NCI-H748 treated with DMSO at 0.1 percent for 48 hours (cell line): Measurements from ENCODE around the gene CCDC57.
"Not testable (repeated sequence)": the region's sequence is repeated elsewhere in the genome, so short reads cannot be mapped to it uniquely, and the experiment has no call there.

ENCODE experiments used
- DNase-seq: peaks from one replicate; lab custom pipeline; 2025; lab: John Stamatoyannopoulos, UW

The CCDC57 gene, protein sequence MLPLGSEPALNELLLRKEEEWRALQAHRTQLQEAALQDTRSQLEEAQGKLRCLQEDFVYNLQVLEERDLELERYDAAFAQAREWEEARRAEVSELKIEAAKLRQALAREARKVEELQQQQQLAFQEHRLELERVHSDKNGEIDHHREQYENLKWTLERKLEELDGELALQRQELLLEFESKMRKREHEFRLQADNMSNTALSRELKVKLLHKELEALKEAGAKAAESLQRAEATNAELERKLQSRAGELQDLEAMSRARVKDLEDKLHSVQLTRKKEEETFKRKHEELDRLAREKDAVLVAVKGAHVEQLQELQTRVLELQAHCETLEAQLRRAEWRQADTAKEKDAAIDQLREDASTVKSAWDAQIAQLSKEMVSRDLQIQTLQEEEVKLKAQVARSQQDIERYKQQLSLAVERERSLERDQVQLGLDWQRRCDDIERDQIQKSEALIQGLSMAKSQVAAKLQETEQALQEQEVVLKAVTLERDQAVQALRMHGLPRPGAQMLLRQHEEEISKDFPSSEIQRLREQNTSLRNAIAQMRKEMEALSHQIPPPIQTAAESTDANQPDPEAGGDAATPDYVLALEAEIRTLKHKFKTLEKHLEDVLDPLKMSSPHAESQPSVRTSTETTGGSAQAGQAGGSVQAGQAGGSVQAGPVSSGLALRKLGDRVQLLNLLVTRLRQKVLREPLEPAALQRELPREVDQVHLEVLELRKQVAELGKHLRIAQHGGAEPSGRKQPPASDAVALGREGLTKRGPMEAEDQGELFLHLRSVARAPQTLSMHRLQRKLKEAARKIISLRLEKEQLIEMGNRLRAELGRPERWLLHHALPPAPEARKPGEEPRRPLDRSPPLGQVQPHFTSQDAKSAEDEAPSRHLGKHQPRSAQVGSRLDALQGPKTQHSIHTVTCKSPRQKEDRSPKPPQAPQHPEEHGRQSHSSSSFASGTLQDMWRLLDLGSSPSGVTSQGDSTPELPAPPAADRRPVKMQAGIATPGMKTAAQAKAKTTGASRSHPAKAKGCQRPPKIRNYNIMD

DNA sequence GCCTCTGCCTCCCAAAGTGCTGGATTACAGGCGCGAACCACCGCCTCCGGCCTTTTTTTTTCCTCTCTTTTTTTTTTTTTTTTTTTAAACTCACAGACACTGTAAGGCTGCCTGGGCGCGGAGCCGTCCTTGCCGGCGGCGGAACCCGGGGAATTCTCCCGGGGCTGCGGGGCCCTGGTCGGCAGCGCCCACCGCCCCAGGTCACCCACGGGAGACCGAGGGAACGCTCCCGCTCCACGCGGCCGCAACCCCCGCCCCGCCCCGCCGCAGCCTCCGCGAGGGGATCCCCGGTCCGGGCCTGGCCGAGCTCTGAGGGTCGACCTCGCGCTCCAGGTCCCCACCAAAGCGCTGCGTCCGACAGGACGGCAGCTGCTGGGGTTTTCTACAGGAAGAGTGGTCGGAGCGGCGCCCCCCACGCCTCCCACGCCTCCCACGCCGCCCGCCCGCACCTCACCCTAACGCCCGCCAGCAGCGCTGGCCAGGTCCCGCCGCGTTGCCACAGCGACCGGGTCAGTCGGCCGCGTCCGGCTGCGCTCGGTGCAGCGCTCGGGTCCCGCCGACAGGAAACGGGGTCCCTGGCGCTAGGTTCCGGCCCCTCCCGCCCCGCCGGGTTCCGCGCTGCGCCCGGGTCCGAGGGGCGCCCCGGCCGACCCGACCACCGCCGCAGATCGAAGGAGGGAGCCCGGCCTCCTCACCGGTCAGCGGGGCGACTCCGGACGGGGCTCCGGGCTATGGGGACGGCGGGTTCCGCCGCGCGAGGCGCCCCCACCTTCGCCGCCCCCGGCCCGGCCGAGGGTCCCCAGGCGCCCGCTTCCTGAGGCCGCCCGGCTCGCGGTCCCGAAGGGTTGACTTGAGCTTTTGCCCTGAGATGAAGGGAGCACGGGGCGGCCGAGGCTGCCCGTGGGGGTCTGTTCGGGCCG, at the start of gene CCDC57:
Gene CCDC57 (minus strand): TSS at position 512 of the 920 bp plus-strand sequence. CDS start 10,898 bp downstream, outside the sequence.
- peak; percentile 21 for DNase-seq

DNA sequence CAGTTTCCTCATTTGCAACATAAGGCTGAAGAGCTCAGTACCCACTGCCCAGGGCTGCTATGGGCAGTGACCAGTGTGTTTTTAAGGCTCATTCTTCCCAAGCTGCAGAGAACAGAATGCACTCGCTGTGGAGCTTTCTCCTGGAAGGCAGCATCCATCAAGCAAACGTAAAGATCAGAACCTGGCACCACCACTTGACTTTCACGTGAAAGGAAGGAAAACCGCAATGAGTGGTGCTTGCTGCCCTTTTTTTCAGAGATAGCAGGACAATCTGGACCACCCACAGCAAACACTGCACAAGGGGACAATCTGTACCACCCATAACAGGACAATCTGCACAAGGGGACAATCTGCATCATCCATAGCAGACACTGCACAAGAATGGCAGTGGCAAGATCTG, 49.7 kb upstream of the CCDC57 start:
- DNase-seq = no peak

DNA sequence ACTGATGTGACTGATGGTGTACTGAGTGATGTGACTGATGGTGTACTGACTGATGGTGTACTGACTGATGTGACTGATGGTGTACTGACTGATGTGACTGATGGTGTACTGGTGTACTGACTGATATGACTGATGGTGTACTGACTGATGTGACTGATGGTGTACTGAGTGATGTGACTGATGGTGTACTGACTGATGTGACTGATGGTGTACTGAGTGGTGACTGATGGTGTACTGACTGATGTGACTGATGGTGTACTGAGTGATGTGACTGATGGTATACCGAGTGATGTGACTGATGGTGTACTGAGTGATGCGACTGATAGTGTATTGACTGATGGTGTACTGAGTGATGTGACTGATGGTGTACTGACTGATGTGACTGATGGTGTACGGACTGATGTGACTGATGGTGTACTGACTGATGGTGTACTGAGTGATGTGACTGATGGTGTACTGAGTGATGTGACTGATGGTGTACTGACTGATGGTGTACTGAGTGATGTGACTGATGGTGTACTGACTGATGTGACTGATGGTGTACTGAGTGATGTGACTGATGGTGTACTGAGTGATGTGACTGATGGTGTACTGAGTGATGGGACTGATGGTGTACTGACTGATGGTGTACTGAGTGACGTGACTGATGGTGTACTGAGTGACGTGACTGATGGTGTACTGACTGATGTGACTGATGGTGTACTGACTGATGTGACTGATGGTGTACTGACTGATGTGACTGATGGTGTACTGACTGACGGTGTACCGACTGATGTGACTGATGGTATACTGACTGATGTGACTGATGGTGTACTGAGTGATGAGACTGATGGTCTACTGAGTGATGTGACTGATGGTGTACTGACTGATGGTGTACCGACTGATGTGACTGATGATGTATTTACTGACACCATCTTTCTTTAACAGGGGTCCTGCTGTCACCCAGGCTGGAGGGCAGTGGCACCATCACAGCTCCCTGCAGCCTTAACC, 47.6 kb upstream of the CCDC57 start:
- DNase-seq = not testable (repeated sequence)

DNA sequence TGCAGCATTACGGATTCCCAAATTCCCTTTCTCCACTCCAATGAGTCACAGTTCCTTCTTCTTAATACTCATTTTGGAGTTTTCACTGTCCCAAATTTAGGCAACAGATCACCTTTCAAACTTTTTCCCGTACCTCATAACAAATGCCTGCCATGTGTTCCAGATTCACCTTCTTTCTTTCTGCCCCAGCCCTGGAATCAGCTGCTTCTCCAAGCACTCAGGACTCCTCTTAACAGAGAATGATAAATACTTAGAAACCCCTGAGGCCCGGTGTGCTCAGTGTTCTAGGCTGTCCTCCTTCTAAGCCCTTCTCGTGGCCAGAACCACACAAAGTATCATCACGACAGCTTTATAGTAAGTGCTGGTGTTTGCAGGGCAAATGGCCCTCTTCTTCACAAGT, 45.9 kb upstream of the CCDC57 start:
- no peak for DNase-seq

DNA sequence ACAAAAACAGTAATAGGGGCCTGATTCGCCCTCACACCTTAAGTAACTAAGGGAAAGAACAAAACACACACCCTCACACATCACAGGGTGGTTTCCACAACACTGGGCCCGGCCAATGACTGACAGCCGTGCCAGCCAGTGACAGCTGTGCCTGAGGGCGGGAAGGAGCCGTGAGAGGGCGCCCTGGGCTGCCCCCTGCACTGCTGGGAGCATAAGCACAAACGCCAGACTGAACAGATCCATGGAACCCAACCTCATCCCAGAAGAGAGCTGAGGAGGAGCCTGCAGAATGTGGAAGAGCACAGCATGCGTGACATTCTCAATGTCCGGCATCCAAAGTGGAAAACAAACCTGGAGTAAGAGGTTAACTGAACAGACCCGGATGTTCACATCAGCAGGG, 44.8 kb upstream of the CCDC57 start:
- DNase-seq = no peak

DNA sequence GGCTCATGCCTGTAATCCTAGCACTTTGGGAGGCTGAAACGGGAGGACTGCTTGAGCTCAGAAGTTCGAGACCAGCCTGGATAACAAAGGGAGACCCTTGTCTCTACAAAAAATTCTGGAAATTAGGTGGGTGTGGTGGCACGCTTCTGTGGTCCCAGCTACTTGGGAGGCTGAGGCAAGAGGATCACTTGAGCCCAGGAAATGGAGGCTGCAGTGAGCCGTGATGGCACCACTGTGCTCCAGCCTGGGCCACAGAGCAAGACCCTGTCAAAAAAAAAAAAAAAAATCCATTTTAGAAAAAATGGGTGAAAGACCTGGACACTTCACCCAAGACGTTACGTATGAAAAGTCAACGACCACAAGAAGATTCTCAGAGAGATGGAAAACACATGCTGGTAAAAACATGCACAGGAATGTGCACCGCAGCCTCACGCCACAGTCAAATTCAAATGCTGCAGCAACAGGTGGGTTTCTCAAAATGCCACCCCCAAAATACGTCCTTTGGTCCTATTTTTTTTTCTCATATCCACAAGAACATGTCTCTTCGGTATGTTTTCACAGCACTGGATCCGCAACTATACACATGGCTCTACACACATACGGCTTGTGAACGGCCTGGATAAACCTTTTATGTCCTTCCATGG, 43.7 kb upstream of the CCDC57 start:
- DNase-seq = no peak

DNA sequence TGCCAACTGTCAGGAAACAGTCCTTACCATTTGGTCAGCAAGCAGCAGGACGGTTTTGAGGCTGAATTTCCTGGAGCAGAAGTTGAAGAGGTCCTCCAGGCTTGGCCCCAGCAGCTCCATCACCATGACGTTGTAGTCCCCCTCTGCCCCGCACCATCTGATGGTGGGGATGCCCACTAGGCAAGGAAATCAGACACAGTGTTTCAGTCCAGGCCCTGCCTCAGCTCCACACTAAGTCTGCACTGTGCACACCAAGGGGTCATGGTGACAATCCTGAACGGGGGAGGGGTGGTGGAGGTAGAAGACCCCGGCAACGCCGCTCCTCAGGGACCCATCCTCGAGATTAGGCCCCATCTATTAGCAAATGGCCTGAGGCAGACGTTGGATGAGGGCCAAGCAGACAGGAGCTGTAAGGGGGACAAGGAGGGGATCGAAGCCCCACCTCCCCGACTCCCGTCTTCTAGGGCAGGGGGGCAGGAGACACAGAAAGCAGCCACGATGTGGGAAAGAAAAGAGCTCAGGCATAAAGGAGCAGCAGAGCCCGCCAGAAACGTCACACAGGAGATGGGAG, 42.8 kb upstream of the CCDC57 start:
- DNase-seq = no peak

DNA sequence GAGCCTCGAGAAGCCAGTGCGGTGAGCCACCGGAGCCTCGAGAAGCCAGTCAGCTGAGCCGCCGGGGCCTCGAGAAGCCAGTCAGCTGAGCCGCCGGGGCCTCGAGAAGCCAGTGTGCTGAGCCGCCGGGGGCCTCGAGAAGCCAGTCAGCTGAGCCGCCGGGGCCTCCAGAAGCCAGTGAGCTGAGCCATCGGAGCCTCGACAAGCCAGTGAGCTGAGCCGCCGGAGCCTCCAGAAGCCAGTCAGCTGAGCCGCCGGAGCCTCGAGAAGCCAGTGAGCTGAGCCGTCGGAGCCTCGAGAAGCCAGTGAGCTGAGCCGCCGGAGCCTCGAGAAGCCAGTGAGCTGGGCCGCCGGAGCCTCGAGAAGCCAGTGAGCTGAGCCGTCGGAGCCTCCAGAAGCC, 42.1 kb upstream of the CCDC57 start:
- DNase-seq = not testable (repeated sequence)

DNA sequence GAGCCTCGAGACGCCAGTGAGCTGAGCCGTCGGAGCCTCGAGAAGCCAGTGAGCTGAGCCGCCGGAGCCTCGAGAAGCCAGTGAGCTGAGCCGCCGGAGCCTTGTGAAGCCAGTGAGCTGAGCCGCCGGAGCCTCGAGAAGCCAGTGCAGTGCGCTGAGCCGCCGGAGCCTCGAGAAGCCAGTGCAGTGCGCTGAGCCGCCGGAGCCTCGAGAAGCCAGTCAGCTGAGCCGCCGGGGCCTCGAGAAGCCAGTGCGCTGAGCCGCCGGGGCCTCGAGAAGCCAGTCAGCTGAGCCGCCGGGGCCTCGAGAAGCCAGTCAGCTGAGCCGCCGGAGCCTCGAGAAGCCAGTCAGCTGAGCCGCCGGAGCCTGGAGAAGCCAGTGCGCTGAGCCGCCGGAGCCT, 41.5 kb upstream of the CCDC57 start:
- DNase-seq = not testable (repeated sequence)

DNA sequence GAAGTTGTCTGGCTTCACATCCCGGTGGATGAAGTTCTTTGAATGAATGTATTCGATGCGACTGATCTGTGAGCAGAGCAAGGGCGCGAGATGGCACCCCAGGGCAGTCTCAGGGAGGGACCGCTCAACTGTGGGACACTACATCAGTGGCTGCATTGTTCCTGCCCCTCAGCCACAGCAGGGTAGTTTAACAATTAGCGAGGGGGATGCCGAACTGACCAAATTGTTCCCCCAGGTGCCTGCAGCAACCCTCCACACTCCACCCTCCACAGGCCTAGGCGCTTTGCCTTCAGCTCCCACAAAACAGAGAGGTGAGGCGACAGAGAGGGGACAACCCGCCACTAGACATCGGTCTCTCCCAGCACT, 40.5 kb upstream of the CCDC57 start:
- no peak for DNase-seq

DNA sequence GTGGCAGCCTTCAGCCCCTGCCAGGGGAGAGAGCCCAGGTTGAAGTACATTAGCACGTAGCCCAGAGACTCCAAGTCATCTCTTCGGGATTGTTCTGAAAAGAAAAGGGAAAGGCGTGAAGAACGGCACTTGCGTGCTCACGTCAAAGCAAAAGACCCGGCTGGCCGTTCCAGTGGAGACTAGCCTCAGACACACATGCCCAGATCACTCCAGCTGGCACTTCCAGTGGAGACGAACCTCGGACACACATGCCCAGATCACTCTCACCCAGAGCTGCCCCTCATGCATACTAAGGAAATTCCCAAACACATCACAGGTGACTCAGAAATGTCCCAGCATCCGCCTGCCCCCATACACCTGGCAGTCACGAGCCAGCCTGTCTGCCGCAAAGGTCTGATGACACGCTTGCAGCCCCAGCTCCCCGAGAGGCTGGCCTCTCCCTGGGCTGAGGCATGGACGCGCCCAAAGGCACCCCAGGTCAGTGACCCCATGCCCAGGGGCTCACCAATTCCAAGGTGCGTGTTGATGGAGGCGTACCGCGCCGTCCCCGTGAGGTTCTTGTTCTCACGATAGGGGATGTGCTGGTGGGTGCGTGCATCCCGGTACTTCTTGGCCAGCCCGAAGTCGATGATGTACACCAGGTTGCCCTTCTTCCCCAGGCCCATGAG, 40.0 kb upstream of the CCDC57 start:
- no peak for DNase-seq

DNA sequence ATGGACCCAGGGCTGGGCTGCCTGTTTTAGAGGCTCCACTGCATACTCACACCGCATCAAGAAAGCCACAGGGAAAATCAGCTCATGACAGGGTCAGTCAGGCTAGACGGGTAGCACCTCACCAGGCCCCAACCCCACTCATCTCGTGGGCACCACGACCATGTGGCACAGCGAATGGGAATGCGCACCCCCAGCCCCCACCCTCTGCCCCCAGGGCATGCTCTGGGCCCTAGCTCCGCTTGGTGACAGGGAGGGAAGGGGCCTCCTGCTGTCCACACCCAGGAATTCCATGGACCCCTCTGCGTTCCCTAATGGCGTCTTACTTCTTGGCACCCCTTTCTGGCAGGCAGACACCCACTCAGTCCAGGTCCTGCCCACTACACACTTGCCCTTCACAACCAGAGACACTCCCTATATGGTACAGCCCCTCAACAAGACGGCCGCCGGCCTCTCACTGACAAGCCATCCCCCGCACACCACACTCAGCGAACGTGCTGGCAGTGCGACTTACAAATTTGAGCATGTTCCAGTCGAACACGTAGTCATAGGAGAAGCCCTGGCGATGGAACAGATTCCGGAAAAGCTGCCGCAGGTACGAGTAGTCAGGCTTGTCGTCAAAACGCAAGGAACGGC, 38.3 kb upstream of the CCDC57 start:
- DNase-seq = no peak

DNA sequence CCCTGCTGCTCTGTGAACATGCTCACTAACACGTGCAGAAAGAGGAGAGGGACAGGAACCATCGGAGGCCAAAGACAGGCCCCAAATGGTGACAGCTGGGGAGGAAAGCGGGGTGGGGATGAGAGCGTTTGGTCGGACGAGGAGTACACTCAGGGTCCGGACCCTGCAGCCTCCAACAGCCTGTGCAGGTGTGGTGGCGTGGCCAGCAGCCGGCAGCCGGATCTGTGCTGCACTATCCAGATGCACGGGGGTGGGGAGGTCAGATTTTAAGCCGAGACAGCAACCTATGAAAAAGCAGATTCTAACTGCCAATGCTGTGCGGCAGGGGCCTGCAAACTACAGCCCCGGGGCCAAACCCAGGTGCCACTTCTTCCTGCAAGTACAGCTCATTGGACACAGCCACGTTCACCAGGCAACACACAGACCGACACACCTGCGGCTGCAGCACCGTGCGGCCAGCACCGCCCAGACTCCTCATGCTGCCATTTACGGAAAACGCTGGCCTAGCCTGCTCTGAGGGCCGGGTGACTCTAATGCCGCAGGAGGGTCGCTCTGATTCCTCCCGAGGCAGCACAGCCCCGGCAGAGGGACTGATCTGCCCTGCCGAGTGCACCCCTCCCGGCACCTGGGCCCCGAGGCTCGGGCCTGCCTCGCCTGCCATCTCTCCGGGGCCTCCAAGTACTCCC, 37.4 kb upstream of the CCDC57 start:
- DNase-seq = no peak

DNA sequence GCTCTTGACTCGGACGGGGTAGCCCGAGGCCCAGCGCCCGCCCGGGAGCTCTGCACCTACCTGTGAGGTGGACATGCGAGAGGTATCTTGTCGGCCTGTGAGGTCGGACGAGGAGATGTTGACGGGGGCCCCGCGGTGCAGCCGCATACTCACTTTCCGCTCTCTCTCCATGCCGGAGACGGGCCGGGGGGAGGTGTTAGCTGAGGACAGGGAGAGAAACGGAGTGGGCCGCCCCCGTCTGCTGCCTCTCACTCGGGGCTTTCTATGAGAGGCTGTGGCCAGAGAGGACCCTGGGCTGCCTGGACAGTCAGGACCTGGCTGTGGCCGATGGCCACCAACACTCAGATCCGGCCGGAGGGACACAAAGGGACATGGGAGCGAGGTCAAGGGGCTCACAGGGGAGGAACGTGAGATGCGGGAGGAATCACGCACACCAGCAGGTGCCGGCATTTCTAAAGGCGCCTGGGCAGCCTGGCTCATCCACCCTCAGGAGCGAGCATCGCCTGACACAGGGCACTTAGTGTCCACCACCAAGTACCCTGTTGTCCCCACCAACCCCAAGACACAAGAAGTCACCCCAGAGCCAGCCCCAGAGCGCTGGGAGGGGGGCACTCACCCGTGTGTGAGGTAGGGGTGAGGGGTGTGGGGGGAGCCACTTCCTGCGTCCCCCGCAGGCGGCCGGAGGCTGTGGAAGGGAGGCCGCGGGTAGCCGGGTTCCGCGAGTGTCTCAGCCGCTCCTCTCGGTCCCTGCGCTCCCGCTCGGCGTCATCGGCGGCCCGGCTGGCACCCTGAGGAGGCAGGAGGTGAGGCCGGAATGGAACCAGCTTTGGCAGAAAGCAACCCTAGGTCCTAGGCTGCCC, 36.4 kb upstream of the CCDC57 start:
- no peak for DNase-seq

DNA sequence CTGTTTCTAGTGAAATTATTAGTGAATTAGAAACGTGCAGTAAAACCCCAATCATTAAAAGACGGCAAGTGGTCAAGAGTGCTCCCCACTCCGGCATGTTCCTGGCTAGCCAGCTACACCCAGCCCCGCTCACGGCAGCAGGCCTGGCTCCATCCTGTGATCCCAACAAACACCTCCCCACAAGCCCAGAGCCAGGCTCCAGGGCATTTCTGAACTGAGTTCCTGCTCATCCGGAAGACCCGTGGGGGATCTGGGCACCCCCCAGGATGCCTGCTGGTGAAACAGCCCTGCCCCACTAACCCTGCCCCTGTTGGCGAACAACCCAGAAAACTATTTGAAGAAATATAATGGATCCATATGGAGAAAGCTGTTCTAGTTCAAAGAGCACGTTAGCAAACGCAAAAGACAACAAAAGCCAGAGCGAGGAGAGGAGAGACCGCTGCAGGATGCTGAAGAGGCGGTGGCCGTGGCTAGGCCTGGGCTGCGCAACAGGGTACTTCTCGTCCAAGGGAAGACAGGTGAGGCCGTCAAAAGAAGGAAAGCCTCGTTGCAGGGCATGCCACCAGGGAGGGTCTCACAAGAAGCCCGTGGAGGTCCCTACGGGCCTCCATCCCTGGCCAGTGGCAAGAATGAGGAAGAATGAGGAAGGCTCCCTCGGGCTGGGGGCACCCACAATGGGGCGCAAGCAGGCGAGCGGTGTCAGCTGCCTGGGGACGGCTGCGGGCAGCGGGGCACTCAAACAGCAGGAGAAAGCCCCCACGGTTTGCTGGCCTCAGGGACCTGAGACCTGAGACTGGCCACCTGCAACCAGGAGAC, 35.4 kb upstream of the CCDC57 start:
- DNase-seq = no peak

DNA sequence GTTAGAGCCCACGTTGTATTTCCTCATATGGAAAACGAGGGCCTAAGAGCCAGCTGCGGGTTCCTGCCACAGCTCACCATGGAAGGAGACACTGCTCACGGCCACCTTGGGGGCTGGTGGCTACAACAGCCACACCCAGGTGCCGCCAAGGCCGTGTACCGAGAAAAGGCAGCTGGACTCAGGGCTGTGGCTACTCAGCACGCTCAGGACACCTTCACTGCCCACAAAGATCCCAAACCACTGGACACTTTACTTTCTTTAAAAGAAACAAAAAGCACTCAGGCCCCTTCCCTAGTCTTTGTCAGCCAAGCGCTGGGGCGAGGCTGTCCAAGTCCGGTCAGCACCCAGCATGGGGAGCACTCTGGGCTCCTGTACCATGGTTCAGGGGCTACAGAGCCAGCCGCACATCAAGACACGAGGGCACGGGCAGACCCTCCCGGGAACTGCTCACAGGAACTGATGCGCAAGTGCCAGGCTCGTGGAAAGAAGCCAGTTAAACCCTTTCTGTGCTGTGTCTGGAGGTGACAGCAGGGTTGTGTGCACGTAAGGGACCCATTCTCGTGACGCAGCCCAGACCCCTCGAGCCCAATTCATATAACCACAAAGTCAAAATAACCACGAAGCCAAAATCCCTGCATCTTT, 34.7 kb upstream of the CCDC57 start:
- no peak for DNase-seq
